K562 (cell line): ENCODE measurements around the gene CARD11. TPM values are rescaled to one million over a fixed set of nuclear protein-coding genes. Genes with fewer than 3 reads are reported as not detected.

Source experiments
- ATAC-seq: fragments of 200-7000 bp; cut with Tn5 transposase; 3 replicates; pipeline ENCODE4 v1.9.1; 2020; ENCODE audit warnings: moderate library complexity
- BruUV-seq: library from RNA; stranded (reverse); fragments of 400-500 nt; replicated peaks from 2 replicates; lab custom pipeline; 2021; lab: Mats Ljungman, UMichigan
- CTCF ChIA-PET: fragments of 300-600 bp; formaldehyde crosslinking; extraction: SDS; loops from one replicate; lab custom pipeline; 2021; ENCODE audit warnings: low intra/inter-chr PET ratio; lab: Yijun Ruan, JAX
- POLR2A ChIA-PET: fragments of 300-600, 350-650 bp; sonication (Branson Sonifier 250); formaldehyde crosslinking; extraction: SDS; loops from one replicate; lab custom pipeline; 2021; ENCODE audit warnings: antibody characterized with exemption, inconsistent platforms; lab: Yijun Ruan, JAX
- DNase-seq, 4 experiments: peaks; one replicate each; pipeline versions ENCODE4 v3.0.0 to v3.0.0-alpha.2; 2011 to 2018; ENCODE audit warnings: low spot score in 3 of 4, mixed read lengths in 3 of 4; ENCODE audit errors: extremely low read depth in 1 of 4
- FAIRE-seq: peaks from 2 replicates; lab custom pipeline; 2011; peaks lifted over from hg19 to GRCh38; lab: Jason Lieb, UNC
- H2AFZ ChIP-seq: 2 replicates; pipeline ENCODE4 v1.6.0; 2011; ENCODE audit warnings: low read depth, low read length, control low read depth, inconsistent platforms
- H3K27ac ChIP-seq: fragments of 200-600 bp; 3 replicates; pipeline ENCODE4 v1.8.0; 2011; ENCODE audit warnings: low read depth, mild to moderate bottlenecking, control low read depth, inconsistent platforms, low read length, moderate library complexity, mixed read lengths; ENCODE audit errors: extremely low read depth
- H3K27me3 ChIP-seq, 2 experiments: fragments of 300-600 bp in 1 of 2; 2 replicates in 1 of 2; 3 replicates in 1 of 2; pipeline versions ENCODE4 v1.6.0 to v1.8.0; 2011; ENCODE audit warnings: inconsistent platforms in 2 of 2, low read length in 2 of 2, mild to moderate bottlenecking in 1 of 2, mixed read lengths in 1 of 2, moderate library complexity in 1 of 2; ENCODE audit not compliant: control insufficient read depth in 2 of 2, insufficient read depth in 2 of 2
- H3K36me3 ChIP-seq: fragments of 300-600 bp; 3 replicates; pipeline ENCODE4 v1.8.0; 2011; ENCODE audit warnings: mild to moderate bottlenecking, low read length, inconsistent platforms; ENCODE audit not compliant: control insufficient read depth, insufficient read depth
- H3K4me1 ChIP-seq, 2 experiments: fragments of 200-600 bp in 1 of 2; replicated peaks in 1 of 2; 2 replicates in 1 of 2; 3 replicates in 1 of 2; pipeline versions ENCODE4 v1.5.1 to v1.8.0; 2011; ENCODE audit warnings: inconsistent platforms in 2 of 2, low read length in 2 of 2, mild to moderate bottlenecking in 1 of 2, mixed read lengths in 1 of 2, moderate library complexity in 1 of 2; ENCODE audit not compliant: control insufficient read depth in 2 of 2, insufficient read depth in 2 of 2
- H3K4me2 ChIP-seq: 2 replicates; pipeline ENCODE4 v1.6.1; 2011; ENCODE audit warnings: low read length, control low read depth, inconsistent platforms, mixed read lengths; ENCODE audit not compliant: insufficient read depth
- H3K4me3 ChIP-seq: fragments of 200-600 bp; sonication (generic), shearing (Covaris generic); 2 replicates; pipeline ENCODE4 v1.5.1; 2016; ENCODE audit warnings: control low read depth, inconsistent platforms
- H3K79me2 ChIP-seq: fragments of 200-600 bp; 3 replicates; pipeline ENCODE4 v1.8.0; 2011; ENCODE audit warnings: low read length, inconsistent platforms; ENCODE audit not compliant: control insufficient read depth, insufficient read depth
- H3K9ac ChIP-seq, 2 experiments: 2 replicates each; pipeline versions ENCODE4 v1.6.0 to v1.6.1; 2011; ENCODE audit warnings: low read depth in 2 of 2, low read length in 2 of 2, control low read depth in 1 of 2, inconsistent platforms in 1 of 2, mild to moderate bottlenecking in 1 of 2, mixed read lengths in 1 of 2; ENCODE audit not compliant: insufficient read depth in 1 of 2
- H3K9me1 ChIP-seq: one replicate; pipeline ENCODE4 v1.6.0; 2011; ENCODE audit warnings: inconsistent platforms, mild to moderate bottlenecking, low read length, moderate library complexity; ENCODE audit not compliant: control insufficient read depth, insufficient read depth
- H3K9me3 ChIP-seq: replicated peaks from 2 replicates; pipeline ENCODE4 v1.5.1; 2011; ENCODE audit warnings: low read depth, low read length, inconsistent platforms; ENCODE audit not compliant: control insufficient read depth, insufficient read depth
- H4K20me1 ChIP-seq: replicated peaks from 2 replicates; pipeline ENCODE4 v1.6.1; 2011; ENCODE audit warnings: low read length, inconsistent platforms, mixed read lengths; ENCODE audit not compliant: control insufficient read depth, insufficient read depth
- ATF2 ChIP-seq: sonication (generic); formaldehyde crosslinking; IDR thresholded peaks from 2 replicates; pipeline ENCODE4 v1.8.1; 2022; ENCODE audit warnings: missing genetic modification reagents
- CTCFL ChIP-seq: IDR thresholded peaks from 2 replicates; pipeline ENCODE4 v1.6.1; 2011; ENCODE audit warnings: borderline replicate concordance, low read depth, mild to moderate bottlenecking, moderate library complexity, low read length; ENCODE audit not compliant: insufficient read depth, poor library complexity, severe bottlenecking
- ELK1 ChIP-seq: sonication (generic); formaldehyde crosslinking; IDR thresholded peaks from 2 replicates; pipeline ENCODE4 v1.8.1; 2022; ENCODE audit warnings: missing genetic modification reagents
- MXI1 ChIP-seq: IDR thresholded peaks from 2 replicates; pipeline ENCODE4 v1.6.1; 2011; ENCODE audit warnings: low read depth, mild to moderate bottlenecking, improper control_type of control experiment, low read length
- NBN ChIP-seq: fragments of 450-650 bp; IDR thresholded peaks from 2 replicates; pipeline ENCODE4 v1.6.1; 2016; ENCODE audit warnings: low read depth, mild to moderate bottlenecking
- NRF1 ChIP-seq, 2 experiments: fragments of 450-650 bp; IDR thresholded peaks in 1 of 2; conservative IDR thresholded peaks in 1 of 2; 2 replicates each; pipeline ENCODE4 v1.6.1; 2014; ENCODE audit warnings: mild to moderate bottlenecking in 2 of 2
- RFX1 ChIP-seq: fragments of 450-650 bp; IDR thresholded peaks from 2 replicates; pipeline ENCODE4 v1.6.1; 2016; ENCODE audit warnings: mild to moderate bottlenecking, moderate library complexity
- USF2 ChIP-seq: sonication (generic); formaldehyde crosslinking; IDR thresholded peaks from 2 replicates; pipeline ENCODE4 v1.5.0; 2020; ENCODE audit warnings: missing genetic modification reagents
- WHSC1 ChIP-seq: IDR thresholded peaks from one replicate; pipeline ENCODE4 v1.6.1; 2012; ENCODE audit warnings: low read length, control low read depth, inconsistent platforms
- ZNF445 ChIP-seq: fragments of 250-450 bp; sonication (Bioruptor Pico); IDR thresholded peaks from 2 replicates; pipeline ENCODE4 v1.4.0; 2020; ENCODE audit warnings: low read depth, mild to moderate bottlenecking, moderate library complexity
- WGBS: fragments of 100-300 bp; shearing (Covaris generic); methylation state at CpG from one replicate; pipeline ENCODE4 v1.1.6; 2016; ENCODE audit warnings: low coverage, mixed read lengths; ENCODE audit not compliant: insufficient coverage; ENCODE audit errors: missing lambda C conversion rate; 5-methylcytosine and 5-hydroxymethylcytosine counted together
- in situ Hi-C: fragments of 300-500 bp; cut with MboI; formaldehyde crosslinking; loops from 4 replicates; pipeline ENCODE4 v1.15.0; 2018; ENCODE audit warnings: inconsistent platforms, mixed read lengths
- intact Hi-C: fragments of 100-400 bp; cut with micrococcal nuclease; formaldehyde crosslinking; loops from 2 replicates; pipeline ENCODE4 v1.14.2; 2022
- polyA plus RNA-seq, 8 experiments: library from polyadenylated mRNA; depleted of rRNA in 4 of 8; stranded (reverse) in 5 of 8; unstranded in 3 of 8; fragments of >200 nt; fragmentation: Nextera tagmentation in 2 of 8; fragmentation: Illumina TruSeq in 1 of 8; extraction: Ambion mirVana in 2 of 8; extraction: Trizol in 1 of 8; gene quantifications; 2 replicates each; pipeline versions ENCODE4 v1.2.1 to v1.2.3, GENCODE V29; 2011 to 2014; ENCODE audit warnings: inconsistent platforms in 1 of 8, missing spikeins in 1 of 8
- total RNA-seq, 7 experiments: library from RNA; depleted of rRNA in 6 of 7; stranded (reverse); fragments of >200 nt in 6 of 7; fragmentation: Illumina TruSeq in 2 of 7; extraction: Trizol in 2 of 7; gene quantifications; 2 replicates each; pipeline versions ENCODE4 v1.2.1 to v1.2.3, GENCODE V29; 2011 to 2021; ENCODE audit warnings: low replicate concordance in 1 of 7

CARD11 gene
- total and polyA plus RNA-seq, 9 of the 15 experiments (the other 6 are each of a cell fraction or from before 2014, with no cell fraction given) = 0.07 to 12.8 (median 5.7) TPM

GRCh38 chr7:3003936-3004335, 39.7 kb downstream of the CARD11 start:
- Histone ChIP-seq H3K9me3 (no peaks in the 10 kb centered on the region), H3K4me3 (no peak overlapping the region), H3K9me1 (no peaks in the 10 kb centered on the region), H3K4me1 (peaks cover under 1 to 2% of the 10 kb centered on the region in 2 experiments; a peak in 2 of 5 replicates), H3K4me2 (no peak overlapping the region), H3K27ac (no peak overlapping the region), H3K27me3 (no peaks in the 10 kb centered on the region), H2AFZ (no peak overlapping the region), H3K79me2 (no peaks in the 10 kb centered on the region), H3K9ac (0 out of 4 replicates have a peak overlapping the region, but pooled peaks of 1 of the 2 experiments have one; percentile 32), H3K36me3 (no peaks in the 10 kb centered on the region), H4K20me1 (no peaks in the 10 kb centered on the region)
- BruUV-seq = no TSS peak
- ATAC-seq (no peak), DNase-seq (no peak), FAIRE-seq (no peak)
- in situ Hi-C loops (no loop called here), intact Hi-C loops (no loop called here)
- 75% methylated on average over 12 of the region's 13 CpGs for WGBS
- POLR2A ChIA-PET = interaction anchor here (0.5 kb wide), 1 partner anchor 92 kb away, joined by 3 read pairs; no protein-coding TSS in a partner anchor
- TF ChIP-seq RFX1 (peak; percentile 70), USF2 (no peak)
- CTCF ChIA-PET = no interaction called here

- Histone ChIP-seq H3K36me3 (no peaks in the 10 kb centered on the region), H3K79me2 (no peaks in the 10 kb centered on the region), H3K9me1 (no peaks in the 10 kb centered on the region), H2AFZ (no peak overlapping the region), H3K27ac (no peak overlapping the region), H3K27me3 (no peaks in the 10 kb centered on the region), H3K9ac (no peak overlapping the region), H3K4me2 (no peak overlapping the region), H4K20me1 (no peaks in the 10 kb centered on the region), H3K4me3 (no peak overlapping the region), H3K4me1 (peaks cover 2 to 3% of the 10 kb centered on the region in 2 experiments; a peak in 4 of 5 replicates), H3K9me3 (no peaks in the 10 kb centered on the region)
- in situ Hi-C loops = no loop called here
- ChIA-PET CTCF (no interaction called here), POLR2A (no interaction called here)
- intact Hi-C loops = no loop called here
- no TSS peak for BruUV-seq
- 70% methylated on average over 7 of the region's 7 CpGs for WGBS
- no peak for ATAC-seq
- no peak for FAIRE-seq
- DNase-seq = no peak
- no peak for TF ChIP-seq WHSC1
- TF ChIP-seq NRF1 (conservative IDR thresholded peaks at IDR 0.05 in 1 of 2, IDR thresholded peaks at IDR 0.05 in 1 of 2) = no peak
- TF ChIP-seq NBN = no peak
- no peak for TF ChIP-seq ELK1 (CRISPR knock-in tag)
- no peak for TF ChIP-seq ATF2
- no peak for TF ChIP-seq ZNF445 (CRISPR knock-in tag)
- no peak for TF ChIP-seq MXI1
- TF ChIP-seq CTCFL = no peak
Observed at GRCh38 chr7:3002631-3003030, 41.0 kb downstream of the CARD11 start.
